Retinal pigment epithelial cell (primary cell): ENCODE data around the gene MARCHF11.

Source experiments
- DNase-seq: peaks from one replicate; pipeline ENCODE4 v3.0.0-alpha.2; 2010; ENCODE audit warnings: low read depth
- H3K4me3 ChIP-seq: 2 replicates; pipeline ENCODE4 v1.5.1; 2011; ENCODE audit warnings: mild to moderate bottlenecking, low read length, control low read depth, moderate library complexity
- CTCF ChIP-seq: conservative IDR thresholded peaks from 2 replicates; pipeline ENCODE4 v1.5.1; 2011; ENCODE audit warnings: low read depth, low read length, control low read depth, inconsistent platforms

The MARCHF11 gene

GRCh38 chr5:16179511-16179935 is at the start of gene MARCHF11:
TSS of gene MARCHF11 (minus strand) at chr5:16179791. CDS start at chr5:16179575, 216 bp downstream.
- TF ChIP-seq CTCF, result no peak
- no peak for DNase-seq
- peak within 1 kb of the TSS; percentile 30 for H3K4me3 ChIP-seq

- TF ChIP-seq CTCF, result no peak
Observed at GRCh38 chr5:16225927-16226326, 46.3 kb upstream of the MARCHF11 start.

GRCh38 chr5:16192311-16192710 is 12.7 kb upstream of the MARCHF11 start:
- TF ChIP-seq CTCF, result no peak
- H3K4me3 ChIP-seq, result no peak overlapping the region

More at GRCh38 chr5:16225927-16226326, 46.3 kb upstream of the MARCHF11 start:
- H3K4me3 ChIP-seq, result no peak overlapping the region
- no peak for DNase-seq

GRCh38 chr5:16180789-16181082 is 1.1 kb upstream of the MARCHF11 start:
- H3K4me3 ChIP-seq, result no peak overlapping the region
- no peak for DNase-seq
- no peak for TF ChIP-seq CTCF

More at GRCh38 chr5:16192311-16192710, 12.7 kb upstream of the MARCHF11 start:
- DNase-seq, result no peak

- TF ChIP-seq CTCF, result no peak
- peak overlapping the region; percentile 10 for H3K4me3 ChIP-seq
- no peak for DNase-seq
Observed at GRCh38 chr5:16179936-16180788, 571 bp upstream of the MARCHF11 start.

- DNase-seq, result peak; percentile 35
- H3K4me3 ChIP-seq, result peak overlapping the region; percentile 30
Observed at GRCh38 chr5:16178745-16179372, 732 bp downstream of the MARCHF11 start.

More at GRCh38 chr5:16178745-16179372, 732 bp downstream of the MARCHF11 start:
- no peak for TF ChIP-seq CTCF
